Keratinocyte (primary cell): ENCODE results near the gene PLXND1. TPM values are rescaled to one million over a fixed set of nuclear protein-coding genes. Genes with fewer than 3 reads are reported as not detected.
"Not testable (repeated sequence)": the region's sequence is repeated elsewhere in the genome, so short reads cannot be mapped to it uniquely, and the experiment has no call there.

Experiments
- DNase-seq: peaks from one replicate; pipeline ENCODE4 v3.0.0-alpha.2; 2011; ENCODE audit warnings: low read depth, missing footprints, low spot score
- FAIRE-seq: peaks from 2 replicates; lab custom pipeline; 2011; peaks lifted over from hg19 to GRCh38; lab: Jason Lieb, UNC
- H2AFZ ChIP-seq: 2 replicates; pipeline ENCODE4 v1.6.0; 2012; ENCODE audit warnings: low read length, control low read depth, inconsistent platforms; ENCODE audit not compliant: control insufficient read depth
- H3K27ac ChIP-seq: 2 replicates; pipeline ENCODE4 v1.5.1; 2011; ENCODE audit warnings: low read length; ENCODE audit not compliant: control insufficient read depth, insufficient read depth
- H3K27me3 ChIP-seq: 3 replicates; pipeline ENCODE4 v1.6.0; 2011; ENCODE audit warnings: low read length; ENCODE audit not compliant: control insufficient read depth, insufficient read depth; ENCODE audit errors: extremely low read depth
- H3K36me3 ChIP-seq, 2 experiments: 2 replicates in 1 of 2; 3 replicates in 1 of 2; pipeline ENCODE4 v1.5.1; 2011; ENCODE audit warnings: low read length in 2 of 2, mild to moderate bottlenecking in 1 of 2; ENCODE audit not compliant: control insufficient read depth in 2 of 2, insufficient read depth in 2 of 2; ENCODE audit errors: extremely low read depth in 1 of 2
- H3K4me1 ChIP-seq: 3 replicates; pipeline ENCODE4 v1.5.1; 2011; ENCODE audit warnings: low read length; ENCODE audit not compliant: control insufficient read depth, insufficient read depth; ENCODE audit errors: extremely low read depth
- H3K4me2 ChIP-seq: 3 replicates; pipeline ENCODE4 v1.6.0; 2011; ENCODE audit warnings: low read depth, low read length; ENCODE audit not compliant: control insufficient read depth, insufficient read depth; ENCODE audit errors: extremely low read depth
- H3K4me3 ChIP-seq, 3 experiments: fragments of 200-600 bp in 1 of 3; sonication (generic) in 1 of 3; 2 replicates in 2 of 3; 3 replicates in 1 of 3; pipeline ENCODE4 v1.5.1; 2011 to 2016; ENCODE audit warnings: low read length in 3 of 3, mild to moderate bottlenecking in 3 of 3, control low read depth in 2 of 3, inconsistent platforms in 1 of 3, low read depth in 1 of 3, mixed read lengths in 1 of 3, mixed run types in 1 of 3, moderate library complexity in 1 of 3; ENCODE audit not compliant: control insufficient read depth in 2 of 3, insufficient read depth in 2 of 3; ENCODE audit errors: extremely low read depth in 1 of 3
- H3K79me2 ChIP-seq: 2 replicates; pipeline ENCODE4 v1.6.0; 2012; ENCODE audit warnings: low read length; ENCODE audit not compliant: control insufficient read depth, insufficient read depth
- H3K9ac ChIP-seq: 3 replicates; pipeline ENCODE4 v1.6.0; 2011; ENCODE audit warnings: low read length; ENCODE audit not compliant: control insufficient read depth, insufficient read depth; ENCODE audit errors: extremely low read depth
- H3K9me1 ChIP-seq: 3 replicates; pipeline ENCODE4 v1.6.0; 2011; ENCODE audit warnings: low read length; ENCODE audit not compliant: control insufficient read depth, insufficient read depth; ENCODE audit errors: extremely low read depth
- H3K9me3 ChIP-seq: 2 replicates; pipeline ENCODE4 v1.5.1; 2012; ENCODE audit warnings: low read depth, low read length; ENCODE audit not compliant: control insufficient read depth
- H4K20me1 ChIP-seq: 3 replicates; pipeline ENCODE4 v1.6.0; 2011; ENCODE audit warnings: low read length; ENCODE audit not compliant: control insufficient read depth, insufficient read depth; ENCODE audit errors: extremely low read depth
- CTCF ChIP-seq, 3 experiments: IDR thresholded peaks in 1 of 3; conservative IDR thresholded peaks in 1 of 3; optimal IDR thresholded peaks in 1 of 3; 2 replicates in 2 of 3; 3 replicates in 1 of 3; pipeline versions ENCODE3 to v1.5.1; 2011; ENCODE audit warnings: low read length in 3 of 3, mild to moderate bottlenecking in 3 of 3, moderate library complexity in 2 of 3, control low read depth in 1 of 3, inconsistent platforms in 1 of 3; ENCODE audit not compliant: insufficient read depth in 2 of 3; ENCODE audit errors: extremely low read depth in 1 of 3
- EZH2 ChIP-seq: IDR thresholded peaks from one replicate; pipeline ENCODE4 v1.6.1; 2012; ENCODE audit warnings: inconsistent platforms, mild to moderate bottlenecking, low read length, moderate library complexity
- dilution Hi-C: fragments of 300-500 bp; cut with MboI; formaldehyde crosslinking; loops from one replicate; pipeline ENCODE4 v1.7.0; 2020; ENCODE audit warnings: low sequenced_read_pairs; ENCODE audit not compliant: extremely low pct_ligation_motif_present
- polyA plus RNA-seq, 5 experiments: library from polyadenylated mRNA; depleted of rRNA in 3 of 5; stranded (reverse) in 3 of 5; stranded (forward) in 1 of 5; unstranded in 1 of 5; fragments of >200 nt; gene quantifications; 1 replicate in 1 of 5; 2 replicates in 3 of 5; 3 replicates in 1 of 5; pipeline versions ENCODE4 v1.2.1 to v1.2.3, GENCODE V29; 2011 to 2012; ENCODE audit warnings: missing spikeins in 2 of 5, low read depth in 1 of 5, low replicate concordance in 1 of 5

Gene PLXND1
- polyA plus RNA-seq, 1 donor (not counting 4 experiments of a cell fraction or from before 2014, with no cell fraction given) = 0.09 TPM

DNA sequence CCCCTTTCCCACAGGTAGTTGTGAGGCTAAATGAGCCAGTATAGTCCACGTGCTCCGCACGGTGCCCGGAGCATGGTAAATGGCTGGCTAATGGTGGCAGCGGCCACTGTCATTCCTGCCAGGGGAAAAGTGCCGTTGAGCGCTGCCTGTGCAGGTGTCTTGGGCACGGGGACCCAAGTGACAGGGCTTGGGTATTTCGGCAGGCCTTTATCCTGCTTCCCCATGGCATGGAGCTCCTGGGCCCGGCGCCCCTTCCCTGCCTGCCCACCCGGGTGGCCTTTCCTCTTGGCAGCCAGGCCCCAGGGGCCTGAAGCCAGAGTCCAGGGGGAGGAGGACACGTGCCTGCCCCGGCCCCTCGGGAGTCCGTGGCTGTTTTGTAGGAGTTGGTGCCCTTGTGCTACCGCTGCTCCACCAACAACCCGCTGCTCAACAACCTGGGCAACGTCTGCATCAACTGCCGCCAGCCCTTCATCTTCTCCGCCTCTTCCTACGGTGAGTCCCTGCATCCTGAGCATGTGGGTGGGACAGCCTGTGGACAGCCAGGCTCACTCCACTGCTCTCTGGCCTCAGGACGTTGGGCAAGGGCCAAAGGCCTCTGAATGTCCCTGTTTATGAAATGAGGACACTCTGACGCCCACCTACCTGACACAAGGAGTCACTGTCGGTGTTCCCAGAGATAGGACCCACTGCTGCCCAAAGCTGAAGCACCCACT lies 91.2 kb downstream of the PLXND1 start:
- H3K4me3 ChIP-seq, DNase-seq, H4K20me1 ChIP-seq, H3K9me1 ChIP-seq, H3K27ac ChIP-seq, H3K27me3 ChIP-seq, H3K36me3 ChIP-seq, dilution Hi-C loops, FAIRE-seq, H3K4me1 ChIP-seq, H3K4me2 ChIP-seq, H2AFZ ChIP-seq, H3K9me3 ChIP-seq, H3K9ac ChIP-seq, H3K79me2 ChIP-seq: not testable (repeated sequence)

- H2AFZ ChIP-seq = no peak overlapping the region
- H3K9me3 ChIP-seq = no peaks in the 10 kb centered on the region
- no peak for DNase-seq
- H3K36me3 ChIP-seq = peaks cover 0 to 4% of the 10 kb centered on the region in 2 experiments
- H4K20me1 ChIP-seq = no peaks in the 10 kb centered on the region
- TF ChIP-seq EZH2 = no peak
- TF ChIP-seq CTCF (optimal IDR thresholded peaks at IDR 0.05 in 1 of 3, IDR thresholded peaks at IDR 0.05 in 1 of 3, conservative IDR thresholded peaks at IDR 0.05 in 1 of 3; ENCODE audit: extremely low read depth in 1 of 3, insufficient read depth in 2 of 3, low read length in 3 of 3) = no peak
- FAIRE-seq = no peak
- no peaks in the 10 kb centered on the region for H3K79me2 ChIP-seq
- no peak overlapping the region for H3K4me2 ChIP-seq
- H3K4me1 ChIP-seq = no peaks in the 10 kb centered on the region
- H3K27me3 ChIP-seq = no peaks in the 10 kb centered on the region
- H3K27ac ChIP-seq = no peak overlapping the region
- no peak overlapping the region for H3K9ac ChIP-seq
- dilution Hi-C loops = no loop called here
- no peaks in the 10 kb centered on the region for H3K9me1 ChIP-seq
- H3K4me3 ChIP-seq = no peak overlapping the region
These were observed 91.9 kb downstream of the PLXND1 start for GRCh38 chr3:129514563-129514962.

GRCh38 chr3:129514110-129514509 lies 92.4 kb downstream of the PLXND1 start:
- peaks cover 0 to 4% of the 10 kb centered on the region in 2 experiments for H3K36me3 ChIP-seq
- DNase-seq (no peak), FAIRE-seq (no peak)
- dilution Hi-C loops = no loop called here
- no peak for TF ChIP-seq EZH2
- no peak for TF ChIP-seq CTCF (optimal IDR thresholded peaks at IDR 0.05 in 1 of 3, IDR thresholded peaks at IDR 0.05 in 1 of 3, conservative IDR thresholded peaks at IDR 0.05 in 1 of 3; ENCODE audit: extremely low read depth in 1 of 3, insufficient read depth in 2 of 3, low read length in 3 of 3)
- no peak overlapping the region for H3K9ac ChIP-seq
- no peaks in the 10 kb centered on the region for H3K4me1 ChIP-seq
- H3K79me2 ChIP-seq = no peaks in the 10 kb centered on the region
- no peak overlapping the region for H3K4me2 ChIP-seq
- H4K20me1 ChIP-seq = no peaks in the 10 kb centered on the region
- no peak overlapping the region for H3K4me3 ChIP-seq
- H3K9me1 ChIP-seq = no peaks in the 10 kb centered on the region
- no peaks in the 10 kb centered on the region for H3K9me3 ChIP-seq
- H2AFZ ChIP-seq = no peak overlapping the region
- H3K27me3 ChIP-seq = no peaks in the 10 kb centered on the region
- no peak overlapping the region for H3K27ac ChIP-seq
